Measurements from ENCODE around the gene TULP4.
A peak's percentile ranks its signal among the peaks of the same experiment; 100 is the strongest.
"Not testable (repeated sequence)": the region's sequence is repeated elsewhere in the genome, so short reads cannot be mapped to it uniquely, and the experiment has no call there.

The TULP4 gene

DNA sequence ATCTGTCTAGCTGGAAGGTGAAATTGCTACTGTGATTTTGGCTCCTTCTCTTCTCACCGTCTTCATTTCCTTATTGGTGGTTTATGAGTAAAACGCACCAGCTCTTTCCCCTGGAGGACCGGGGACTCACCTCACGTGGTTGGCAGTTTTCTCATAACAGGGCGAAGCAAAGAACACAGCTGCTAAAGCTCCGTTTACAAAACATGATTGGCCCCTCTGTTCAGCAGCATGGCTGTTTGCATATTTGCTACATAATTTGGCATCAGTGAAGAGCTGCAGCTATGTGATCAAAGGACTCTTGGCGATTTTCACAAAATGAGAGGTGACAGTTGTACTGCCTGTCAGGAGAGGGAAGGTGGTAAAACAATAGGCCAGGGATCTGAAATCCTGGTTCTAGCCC is 227.1 kb downstream of the TULP4 start:
- no peak for DNase-seq

DNA sequence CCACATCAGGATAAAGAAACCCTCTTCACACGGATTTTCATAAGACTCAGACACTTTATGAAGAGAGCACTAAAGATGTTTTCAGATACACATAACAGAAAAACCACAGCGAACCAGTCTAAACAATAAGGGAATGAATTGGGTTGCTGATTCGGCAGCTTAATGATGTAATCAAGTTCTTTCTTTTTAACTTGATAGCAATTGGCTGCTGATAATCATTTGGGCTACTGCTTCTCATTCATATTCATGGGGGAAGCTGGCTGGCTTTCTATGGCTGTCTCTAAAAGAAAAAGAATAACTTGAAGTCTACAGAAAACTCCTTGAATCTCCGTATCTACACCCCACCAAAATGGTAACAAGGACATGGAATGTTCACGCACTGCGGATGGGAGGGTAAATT is 227.6 kb downstream of the TULP4 start:
- no peak for DNase-seq

- DNase-seq: no peak
Measured at GRCh38 chr6:158543606-158544185, 231.4 kb downstream of the TULP4 start.

DNA sequence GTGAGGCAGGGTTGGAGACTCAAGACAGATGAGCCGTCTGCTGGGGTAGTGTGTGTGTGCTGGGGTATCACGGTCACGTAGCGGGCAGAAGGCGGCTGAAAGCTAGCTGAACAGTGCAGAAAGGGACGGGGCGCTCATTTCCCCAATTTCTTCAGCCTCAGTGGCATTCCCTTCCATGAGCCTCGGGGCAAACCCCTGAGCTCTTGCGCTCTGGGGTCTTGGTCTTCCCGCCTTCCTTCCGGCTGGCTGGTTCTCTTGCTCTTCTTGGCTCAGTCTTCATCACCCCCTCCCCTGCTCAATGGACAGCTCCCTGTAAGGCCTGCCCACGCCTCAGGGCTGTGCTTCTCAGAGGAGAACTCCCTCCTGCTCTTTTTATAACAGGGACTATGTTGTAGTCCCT is 232.2 kb downstream of the TULP4 start:
- DNase-seq: no peak

- DNase-seq: no peak
Measured at GRCh38 chr6:158545043-158545966, 233.0 kb downstream of the TULP4 start.

GRCh38 chr6:158548418-158549161 is 236.3 kb downstream of the TULP4 start:
- no peak for DNase-seq

- DNase-seq: no peak
Measured at GRCh38 chr6:158552055-158552795, 240.0 kb downstream of the TULP4 start.

GRCh38 chr6:158552796-158553138 is 240.5 kb downstream of the TULP4 start:
- DNase-seq: no peak

- no peak for DNase-seq
Measured at GRCh38 chr6:158554611-158555361, 242.5 kb downstream of the TULP4 start.

- DNase-seq: no peak
Measured at GRCh38 chr6:158556113-158556512, 243.8 kb downstream of the TULP4 start.

- not testable (repeated sequence) for DNase-seq
Measured at GRCh38 chr6:158557110-158557509, 244.8 kb downstream of the TULP4 start.

DNA sequence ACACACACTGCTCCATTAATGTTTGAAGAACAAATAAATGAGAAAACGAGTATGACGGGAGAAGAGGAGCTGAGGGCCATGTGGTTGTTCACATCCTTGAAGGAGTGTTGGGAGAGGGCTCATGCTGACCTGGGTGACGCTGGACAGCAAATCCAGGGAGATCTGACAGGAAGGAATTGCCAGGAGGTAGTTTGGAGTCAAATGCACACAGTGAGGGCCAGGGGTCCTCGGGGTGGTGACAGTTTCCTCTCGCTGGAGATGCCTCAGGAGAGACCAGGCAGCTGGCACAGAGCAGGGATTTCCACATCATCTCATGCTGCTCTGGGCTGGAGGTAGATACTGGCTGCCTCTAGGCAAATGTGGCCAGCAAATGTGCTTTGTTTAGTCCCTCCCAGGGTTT is 245.7 kb downstream of the TULP4 start:
- DNase-seq: no peak

DNA sequence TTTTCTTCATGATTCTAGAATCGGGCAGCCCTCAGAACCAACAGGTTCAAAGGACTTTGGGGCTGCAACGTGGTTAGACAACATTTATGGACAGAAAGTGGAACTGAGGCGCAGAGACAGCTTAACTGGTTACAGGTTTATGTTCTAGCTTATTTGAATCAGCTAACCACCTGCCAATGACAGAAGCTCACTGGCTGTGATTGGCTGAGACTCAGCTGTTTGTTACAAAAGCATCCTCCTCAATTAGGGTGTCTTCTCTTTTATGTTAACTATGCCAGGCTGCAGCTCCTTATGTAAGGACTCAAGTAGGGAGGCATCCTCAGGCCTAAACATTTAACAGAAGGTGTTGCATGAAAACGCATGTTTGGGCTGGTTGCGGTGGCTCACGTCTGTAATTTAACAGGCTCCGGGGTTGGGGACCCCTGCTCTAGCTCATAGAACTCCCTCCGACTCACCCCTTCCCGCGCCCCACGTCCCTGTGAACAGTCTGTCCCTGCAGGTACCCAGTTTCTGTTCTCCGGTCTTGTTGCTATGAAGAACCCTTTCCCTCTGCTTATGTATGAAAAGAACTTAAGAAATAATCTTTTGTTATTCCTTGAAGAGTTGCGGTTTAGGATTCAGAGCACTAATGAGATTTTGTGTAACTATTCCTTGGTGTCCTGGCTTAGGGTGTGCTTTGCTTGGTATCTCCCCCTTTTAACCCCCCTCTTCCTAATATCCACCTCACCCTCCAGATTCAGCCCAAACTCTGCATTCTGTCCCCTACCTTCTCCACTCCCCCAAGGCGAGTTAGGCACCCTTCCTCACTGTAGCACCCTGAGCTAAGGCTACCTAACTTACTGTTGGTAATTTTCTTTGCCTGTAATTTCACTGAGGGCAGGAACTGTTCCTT is 246.4 kb downstream of the TULP4 start:
- DNase-seq: no peak

DNA sequence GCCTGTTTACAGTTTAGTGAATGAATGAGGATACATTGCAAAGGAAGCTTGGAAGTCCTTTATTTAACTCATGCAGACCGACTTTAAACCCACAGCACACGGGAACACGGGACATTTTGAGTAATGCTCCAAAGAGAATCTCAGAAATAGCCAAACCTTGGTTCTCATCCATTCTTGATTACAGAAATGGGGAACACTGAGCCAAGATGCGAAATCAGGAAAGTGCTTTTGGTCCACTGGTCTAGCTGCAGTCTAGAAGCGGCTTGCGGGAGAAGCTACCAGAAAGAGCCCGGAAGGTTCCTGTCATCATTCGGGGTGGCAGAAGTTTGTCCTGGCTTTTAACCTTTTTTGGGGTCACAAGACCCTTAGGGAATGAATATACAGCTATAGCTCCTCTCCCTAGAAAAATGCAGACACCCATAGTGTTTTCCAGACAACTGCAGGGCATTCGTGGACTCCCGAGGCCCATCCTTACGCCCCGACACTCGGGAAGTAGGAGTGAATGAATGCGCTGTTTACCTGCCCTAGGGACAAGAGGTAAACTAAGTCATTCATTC is 247.2 kb downstream of the TULP4 start:
- no peak for DNase-seq

DNA sequence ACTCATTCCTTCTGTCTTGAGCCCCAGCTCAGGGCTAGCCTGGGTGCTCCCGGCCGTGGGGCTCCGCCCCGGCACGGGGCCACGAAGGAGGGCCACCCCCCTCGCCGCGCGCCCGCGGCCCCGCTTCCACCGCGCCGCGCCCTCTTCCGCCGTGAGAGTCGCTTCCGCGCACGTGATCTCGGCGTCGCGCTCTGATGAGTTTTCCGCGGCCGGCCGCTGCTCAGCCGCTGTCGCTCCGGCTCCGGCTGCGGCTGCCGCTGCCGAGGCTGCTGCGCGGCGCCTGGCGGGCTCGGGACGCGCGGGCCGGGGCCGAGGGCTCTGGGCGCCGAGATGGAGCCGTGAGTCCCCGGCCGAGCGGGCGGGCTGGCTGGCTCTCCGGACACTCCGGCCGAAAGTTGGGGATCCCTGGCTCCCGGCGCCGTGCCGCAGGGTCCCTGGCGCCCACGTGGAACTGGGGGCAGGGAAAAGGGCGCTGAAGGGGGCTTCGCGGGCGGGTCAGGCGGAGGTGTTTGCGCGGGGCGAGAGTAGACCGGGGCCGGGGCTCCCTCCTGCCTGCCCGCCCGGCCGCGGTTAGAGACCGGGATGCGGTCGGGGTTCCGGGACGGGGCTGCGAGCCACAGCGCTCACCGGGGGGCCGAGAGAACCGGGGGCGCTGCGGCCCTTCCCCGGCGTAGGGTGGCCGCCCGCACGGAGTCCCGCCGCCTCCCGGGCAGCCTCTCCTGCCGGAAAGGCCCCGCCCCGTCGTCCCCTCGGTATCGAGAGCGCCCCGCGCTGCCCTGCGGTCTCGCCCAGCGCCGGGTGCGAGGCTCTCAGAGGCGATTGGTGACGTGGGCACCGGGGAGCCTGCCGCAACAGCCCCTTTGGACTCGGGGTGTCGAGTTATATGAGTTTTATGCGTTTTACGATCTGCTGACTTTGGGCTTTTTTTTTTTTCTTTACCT is 247.9 kb downstream of the TULP4 start, which contains the start of gene TMEM181:
TMEM181 (plus strand) TSS at position 197 of the 941 bp plus-strand sequence; CDS start at position 331, 134 bp downstream.
- DNase-seq: peak; percentile 87

DNA sequence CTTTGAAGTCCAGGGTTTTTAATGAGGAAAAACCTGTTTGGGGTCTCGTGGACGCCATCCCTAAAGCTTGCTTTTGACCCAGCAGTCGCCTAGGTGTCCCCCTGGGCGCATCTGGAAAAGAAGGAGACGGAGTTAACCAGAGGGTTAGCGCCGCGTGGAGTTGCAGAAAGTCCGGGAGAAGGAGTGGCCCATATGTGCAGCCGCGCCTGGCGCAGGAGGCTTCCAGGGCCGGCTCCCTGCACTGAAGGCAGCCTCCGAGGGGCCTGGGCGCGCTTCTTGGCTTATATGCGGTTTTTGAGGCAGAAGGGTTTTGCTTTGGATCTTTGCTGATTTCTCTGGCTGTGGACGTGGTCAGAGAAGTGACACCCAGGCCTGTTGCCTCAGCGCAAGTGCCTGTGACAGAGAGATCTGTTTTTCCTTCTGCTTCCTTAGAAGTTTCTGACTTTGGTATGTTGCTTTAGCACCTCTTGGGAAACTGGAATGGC is 248.6 kb downstream of the TULP4 start:
- no peak for DNase-seq

Measured in activated CD4-positive, CD25-positive, alpha-beta regulatory T cell treated with anti-CD3 and anti-CD28 coated beads, Interleukin-2, amount 50 U/mL, for 72 hours (primary cell).